OCI-LY3 (cell line): ENCODE data around the gene TPRN.

Experiments
- H2AFZ ChIP-seq: fragments of 200-600, 300-600 bp; shearing (Covaris generic); 2 replicates; pipeline ENCODE4 v1.6.0; 2014; ENCODE audit warnings: antibody characterized with exemption, low read depth, low read length
- H3K27ac ChIP-seq: fragments of 200-600, 300-600 bp; sonication (generic); 2 replicates; pipeline ENCODE4 v1.5.1; 2014; ENCODE audit warnings: mild to moderate bottlenecking, low read length, moderate library complexity, mixed read lengths
- H3K27me3 ChIP-seq: fragments of 200-600, 300-600 bp; sonication (generic); 2 replicates; pipeline ENCODE4 v1.6.1; 2014; ENCODE audit warnings: low read depth, low read length, mixed read lengths
- H3K36me3 ChIP-seq: fragments of 200-600, 300-600 bp; sonication (generic); replicated peaks from 2 replicates; pipeline ENCODE3; 2014; ENCODE audit warnings: low read depth, low read length, mixed read lengths
- H3K4me1 ChIP-seq: fragments of 300-600, 200-600 bp; sonication (generic); 2 replicates; pipeline ENCODE4 v1.6.1; 2014; ENCODE audit warnings: low read length, mixed read lengths
- H3K4me2 ChIP-seq: fragments of 200-600, 300-600 bp; sonication (generic); 2 replicates; pipeline ENCODE4 v1.6.1; 2014; ENCODE audit warnings: low read length, mixed read lengths
- H3K4me3 ChIP-seq: fragments of 300-600, 200-600 bp; sonication (generic); 2 replicates; pipeline ENCODE4 v1.5.1; 2014; ENCODE audit warnings: antibody characterized with exemption, mild to moderate bottlenecking, low read length, moderate library complexity
- H3K79me2 ChIP-seq: fragments of 300-600, 200-600 bp; shearing (Covaris generic); 2 replicates; pipeline ENCODE4 v1.6.1; 2014; ENCODE audit warnings: mild to moderate bottlenecking, low read length, mixed read lengths
- H3K9ac ChIP-seq: fragments of 300-600, 200-600 bp; shearing (Covaris generic); 2 replicates; pipeline ENCODE4 v1.6.0; 2014; ENCODE audit warnings: mild to moderate bottlenecking, low read length, moderate library complexity
- H3K9me3 ChIP-seq: fragments of 200-600, 300-600 bp; shearing (Covaris generic); 2 replicates; pipeline ENCODE4 v1.6.1; 2014; ENCODE audit warnings: low read length, mixed read lengths; ENCODE audit not compliant: insufficient read depth
- H4K20me1 ChIP-seq: fragments of 200-600, 300-600 bp; sonication (generic); 2 replicates; pipeline ENCODE4 v1.6.1; 2016; ENCODE audit warnings: low read length, mixed read lengths; ENCODE audit not compliant: insufficient read depth
- EZH2phosphoT487 ChIP-seq: fragments of 200-600 bp; shearing (Covaris generic); IDR thresholded peaks from 2 replicates; pipeline ENCODE4 v1.6.1; 2018; ENCODE audit warnings: antibody characterized with exemption, mixed run types, low read depth
- TF ChIP-seq, protein P1 (sequence below): fragments of 200-600, 300-600 bp; sonication (generic); IDR thresholded peaks from 2 replicates; pipeline ENCODE4 v1.5.1; 2014; ENCODE audit warnings: antibody characterized with exemption, low read length, low read depth

The TPRN gene

GRCh38 chr9:137178201-137178938, 22.2 kb downstream of the TPRN start:
- H4K20me1 ChIP-seq, result no peaks in the 10 kb centered on the region; the same call in 1 of the 2 replicates
- no peak overlapping the region for H3K4me2 ChIP-seq
- no peaks in the 10 kb centered on the region for H3K27me3 ChIP-seq
- no peaks in the 10 kb centered on the region for H3K9me3 ChIP-seq
- peaks cover 18% of the 10 kb centered on the region for H3K4me1 ChIP-seq
- no peak overlapping the region for H3K9ac ChIP-seq
- no peak overlapping the region for H3K27ac ChIP-seq
- no peak overlapping the region for H3K4me3 ChIP-seq
- no peaks in the 10 kb centered on the region for H3K79me2 ChIP-seq
- H3K36me3 ChIP-seq, result peaks cover 33% of the 10 kb centered on the region
- H2AFZ ChIP-seq, result no peak overlapping the region
- no peak for TF ChIP-seq EZH2phosphoT487
- TF ChIP-seq, protein P1, sequence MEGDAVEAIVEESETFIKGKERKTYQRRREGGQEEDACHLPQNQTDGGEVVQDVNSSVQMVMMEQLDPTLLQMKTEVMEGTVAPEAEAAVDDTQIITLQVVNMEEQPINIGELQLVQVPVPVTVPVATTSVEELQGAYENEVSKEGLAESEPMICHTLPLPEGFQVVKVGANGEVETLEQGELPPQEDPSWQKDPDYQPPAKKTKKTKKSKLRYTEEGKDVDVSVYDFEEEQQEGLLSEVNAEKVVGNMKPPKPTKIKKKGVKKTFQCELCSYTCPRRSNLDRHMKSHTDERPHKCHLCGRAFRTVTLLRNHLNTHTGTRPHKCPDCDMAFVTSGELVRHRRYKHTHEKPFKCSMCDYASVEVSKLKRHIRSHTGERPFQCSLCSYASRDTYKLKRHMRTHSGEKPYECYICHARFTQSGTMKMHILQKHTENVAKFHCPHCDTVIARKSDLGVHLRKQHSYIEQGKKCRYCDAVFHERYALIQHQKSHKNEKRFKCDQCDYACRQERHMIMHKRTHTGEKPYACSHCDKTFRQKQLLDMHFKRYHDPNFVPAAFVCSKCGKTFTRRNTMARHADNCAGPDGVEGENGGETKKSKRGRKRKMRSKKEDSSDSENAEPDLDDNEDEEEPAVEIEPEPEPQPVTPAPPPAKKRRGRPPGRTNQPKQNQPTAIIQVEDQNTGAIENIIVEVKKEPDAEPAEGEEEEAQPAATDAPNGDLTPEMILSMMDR, result no peak

DNA sequence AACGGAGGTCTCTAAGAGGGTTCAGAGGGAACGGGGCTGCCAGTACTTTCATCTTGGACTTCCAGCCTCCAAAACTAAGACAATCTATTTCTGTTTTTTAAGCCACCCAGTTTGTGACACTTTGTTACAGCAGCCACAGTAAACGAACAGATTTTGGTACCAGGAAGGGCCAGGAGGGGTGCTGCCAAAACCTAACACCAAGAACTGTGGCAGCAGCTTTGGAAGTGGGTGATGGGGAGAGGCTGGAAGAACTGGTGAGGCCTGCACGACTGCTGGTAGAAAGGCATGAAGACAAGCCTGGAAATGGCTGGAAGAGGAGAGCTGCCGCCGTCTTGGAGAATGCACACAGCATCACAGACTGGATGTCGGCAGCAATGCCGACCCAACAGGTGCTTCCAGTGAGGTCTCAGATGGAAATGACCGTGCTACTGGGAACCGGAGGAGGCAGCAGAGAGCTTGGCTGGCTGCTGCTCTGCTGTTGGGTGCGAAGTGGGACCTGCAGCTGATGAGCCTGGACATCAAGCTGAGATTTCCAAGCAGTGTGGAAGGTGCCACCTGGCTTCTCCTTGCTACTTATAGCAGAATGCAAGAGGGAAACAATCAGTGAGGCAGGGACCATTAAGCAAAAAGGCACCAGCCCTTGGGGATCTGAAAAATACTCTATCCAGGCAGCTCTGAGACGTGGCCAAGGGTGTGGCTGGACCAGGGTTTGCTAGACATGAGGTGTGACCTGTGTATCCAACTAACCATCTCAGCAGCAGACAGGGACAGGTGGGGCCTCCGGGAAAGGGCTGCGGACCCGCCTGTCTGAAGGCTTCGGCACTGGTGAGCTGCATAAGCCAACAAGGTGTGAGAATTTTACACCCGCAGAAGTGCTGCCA, 24.0 kb downstream of the TPRN start:
- TF ChIP-seq, protein P1, result peak; percentile 40
- TF ChIP-seq EZH2phosphoT487, result no peak
- no peaks in the 10 kb centered on the region for H3K79me2 ChIP-seq
- H3K4me1 ChIP-seq, result peaks cover 21% of the 10 kb centered on the region
- no peak overlapping the region for H3K9ac ChIP-seq
- H3K9me3 ChIP-seq, result no peaks in the 10 kb centered on the region
- H3K4me3 ChIP-seq, result no peak overlapping the region
- H4K20me1 ChIP-seq, result no peaks in the 10 kb centered on the region; the same call in 1 of the 2 replicates
- H3K27ac ChIP-seq, result no peak overlapping the region
- H3K4me2 ChIP-seq, result no peak overlapping the region
- no peak overlapping the region for H2AFZ ChIP-seq
- no peaks in the 10 kb centered on the region for H3K27me3 ChIP-seq
- peaks cover 22% of the 10 kb centered on the region for H3K36me3 ChIP-seq

- no peak for TF ChIP-seq EZH2phosphoT487
- TF ChIP-seq, protein P1, result peak; percentile 58
- H3K27ac ChIP-seq, result no peak overlapping the region
- no peaks in the 10 kb centered on the region for H3K79me2 ChIP-seq
- H3K9me3 ChIP-seq, result no peaks in the 10 kb centered on the region
- peaks cover 23% of the 10 kb centered on the region for H3K4me1 ChIP-seq
- H4K20me1 ChIP-seq, result no peaks in the 10 kb centered on the region; the same call in 1 of the 2 replicates
- H3K9ac ChIP-seq, result no peak overlapping the region
- H3K4me2 ChIP-seq, result peak overlapping the region; percentile 55
- peaks cover 14% of the 10 kb centered on the region for H3K36me3 ChIP-seq
- peak overlapping the region; percentile 23; the same call in 1 of the 2 replicates for H3K4me3 ChIP-seq
- H2AFZ ChIP-seq, result no peak overlapping the region
- no peaks in the 10 kb centered on the region for H3K27me3 ChIP-seq
Observed at GRCh38 chr9:137175345-137175961, 25.1 kb downstream of the TPRN start.
